ENCODE measurements around the gene HSD11B1L.

DNA sequence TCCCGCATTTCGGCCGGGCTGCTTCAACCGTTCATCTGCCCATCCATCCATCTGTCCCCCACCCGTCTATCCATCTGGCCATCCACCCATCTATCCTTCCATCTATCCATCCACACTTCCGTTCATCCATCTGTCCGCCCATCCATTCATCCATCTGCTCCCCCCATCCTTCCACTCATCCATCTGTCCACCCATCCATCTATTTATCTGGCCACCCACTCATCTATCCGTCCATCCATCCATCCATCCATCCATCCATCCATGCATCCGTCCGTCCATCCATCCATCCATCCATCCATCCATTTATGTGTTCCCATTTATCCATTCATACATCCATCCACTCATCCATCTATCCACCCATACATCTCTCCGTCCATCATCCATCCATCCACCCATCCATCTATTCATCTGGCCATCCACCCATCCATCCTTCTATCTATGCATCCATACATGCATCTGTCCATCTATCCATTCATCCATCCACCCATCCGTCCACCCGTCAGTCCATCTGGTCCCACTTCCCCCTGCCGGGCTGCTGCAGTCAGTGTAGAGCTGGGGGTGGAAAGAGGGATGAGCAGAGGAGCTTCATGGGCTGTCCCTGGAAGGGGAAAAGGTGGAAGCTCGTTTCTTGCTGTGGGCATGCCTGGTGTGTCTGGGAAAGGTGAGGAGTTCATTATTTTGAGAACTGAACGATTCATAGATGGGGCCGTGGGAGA is 722 bp downstream of the HSD11B1L start:
- TF ChIP-seq POLR2AphosphoS5 (IDR thresholded peaks at IDR 0.05; ENCODE audit: low read depth, low read length), result no peak
- TF ChIP-seq, protein P1, sequence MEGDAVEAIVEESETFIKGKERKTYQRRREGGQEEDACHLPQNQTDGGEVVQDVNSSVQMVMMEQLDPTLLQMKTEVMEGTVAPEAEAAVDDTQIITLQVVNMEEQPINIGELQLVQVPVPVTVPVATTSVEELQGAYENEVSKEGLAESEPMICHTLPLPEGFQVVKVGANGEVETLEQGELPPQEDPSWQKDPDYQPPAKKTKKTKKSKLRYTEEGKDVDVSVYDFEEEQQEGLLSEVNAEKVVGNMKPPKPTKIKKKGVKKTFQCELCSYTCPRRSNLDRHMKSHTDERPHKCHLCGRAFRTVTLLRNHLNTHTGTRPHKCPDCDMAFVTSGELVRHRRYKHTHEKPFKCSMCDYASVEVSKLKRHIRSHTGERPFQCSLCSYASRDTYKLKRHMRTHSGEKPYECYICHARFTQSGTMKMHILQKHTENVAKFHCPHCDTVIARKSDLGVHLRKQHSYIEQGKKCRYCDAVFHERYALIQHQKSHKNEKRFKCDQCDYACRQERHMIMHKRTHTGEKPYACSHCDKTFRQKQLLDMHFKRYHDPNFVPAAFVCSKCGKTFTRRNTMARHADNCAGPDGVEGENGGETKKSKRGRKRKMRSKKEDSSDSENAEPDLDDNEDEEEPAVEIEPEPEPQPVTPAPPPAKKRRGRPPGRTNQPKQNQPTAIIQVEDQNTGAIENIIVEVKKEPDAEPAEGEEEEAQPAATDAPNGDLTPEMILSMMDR (IDR thresholded peaks at IDR 0.05), result no peak
- no peak for TF ChIP-seq TCF7L2 (IDR thresholded peaks at IDR 0.05; ENCODE audit: low read depth, low read length)
